Hematopoietic multipotent progenitor cell treated with erythropoietin and hydrocortisone succinate and interleukin-3 and kit ligand, for 17 days (in vitro differentiated cells): ENCODE measurements around the gene IFNB1.

Experiments
- DNase-seq: peaks from one replicate; pipeline ENCODE4 v3.0.0-alpha.2; 2015; ENCODE audit warnings: low spot score

Gene IFNB1

DNA sequence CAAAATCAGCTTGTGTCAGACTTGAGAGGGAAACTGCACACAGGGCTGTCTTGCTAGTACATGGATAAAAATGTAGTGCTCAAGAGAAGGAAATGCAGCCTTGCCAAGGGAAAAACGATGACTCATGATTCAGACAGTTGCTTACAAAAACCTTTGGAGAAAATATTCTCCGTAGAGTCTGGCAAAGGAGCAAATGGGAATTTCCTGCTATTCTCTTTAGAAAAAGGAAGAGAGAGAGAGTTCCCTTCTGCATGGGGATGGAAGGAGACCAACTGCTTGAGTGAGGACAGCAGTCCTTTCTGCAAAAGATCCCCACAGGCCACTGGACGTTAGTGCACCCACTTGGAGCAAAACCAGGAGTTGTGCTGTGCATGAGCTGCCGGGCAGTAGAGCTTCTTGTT is 7.6 kb downstream of the IFNB1 start:
- DNase-seq = peak; percentile 17

DNA sequence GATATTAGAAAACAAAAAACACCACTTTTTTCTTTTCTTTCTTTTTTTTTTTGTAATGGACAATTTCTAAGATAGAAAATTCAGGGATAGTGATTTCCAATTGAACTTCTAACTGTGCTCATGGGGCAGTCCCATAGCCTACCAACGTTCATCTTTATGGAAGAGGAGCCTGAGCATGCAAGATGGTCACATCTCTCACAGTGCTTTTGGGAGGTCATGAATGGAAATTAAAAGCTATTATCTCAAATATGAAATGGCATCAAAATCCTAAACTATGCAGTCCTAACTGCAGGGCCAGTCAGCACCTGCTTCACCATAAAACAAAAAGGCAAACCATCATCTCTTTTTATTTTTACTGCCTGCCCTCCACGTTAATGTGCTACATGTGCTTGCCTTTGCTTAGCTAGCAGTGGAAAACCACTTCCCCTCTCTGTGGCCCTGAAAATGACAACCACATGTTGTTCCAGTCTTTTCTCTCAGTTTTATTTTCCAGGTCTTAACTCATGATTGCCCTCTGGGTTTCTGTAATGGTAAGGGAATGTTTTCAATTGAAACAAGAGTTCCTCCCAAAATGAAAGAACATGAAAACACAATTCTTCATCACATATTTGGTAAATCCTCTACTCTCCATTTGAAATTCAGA is 16.7 kb downstream of the IFNB1 start:
- DNase-seq = no peak

GRCh38 chr9:21056931-21057330 is 20.8 kb downstream of the IFNB1 start:
- no peak for DNase-seq

- DNase-seq = no peak
These were observed 23.9 kb downstream of the IFNB1 start for GRCh38 chr9:21053851-21054250.

DNA sequence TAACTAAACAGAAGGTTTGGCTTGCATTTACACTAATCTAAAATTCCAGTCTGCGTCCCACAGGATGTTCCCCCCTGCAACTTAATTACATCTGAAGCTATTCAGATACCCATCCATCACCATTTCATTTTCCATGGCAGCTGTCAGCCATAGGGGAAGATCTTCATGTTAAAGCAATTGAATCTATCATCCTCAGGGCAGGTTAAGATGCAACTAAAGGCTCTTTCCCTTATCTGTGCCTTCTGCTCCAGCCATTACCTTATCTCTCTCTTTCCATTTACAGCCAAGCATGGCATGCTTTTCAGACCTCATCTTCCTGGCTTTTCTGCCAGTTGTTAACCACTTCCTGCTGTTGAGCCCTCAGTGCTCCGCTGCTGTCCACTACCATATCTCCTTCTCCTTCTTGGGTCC is 30.5 kb downstream of the IFNB1 start:
- DNase-seq = no peak

- no peak for DNase-seq
These were observed 33.9 kb downstream of the IFNB1 start for GRCh38 chr9:21043841-21044240.

- no peak for DNase-seq
These were observed 35.3 kb downstream of the IFNB1 start for GRCh38 chr9:21042466-21042865.

- DNase-seq = no peak
These were observed 38.4 kb downstream of the IFNB1 start for GRCh38 chr9:21039302-21039701.

- DNase-seq = no peak
These were observed 40.5 kb downstream of the IFNB1 start for GRCh38 chr9:21037278-21037677.

DNA sequence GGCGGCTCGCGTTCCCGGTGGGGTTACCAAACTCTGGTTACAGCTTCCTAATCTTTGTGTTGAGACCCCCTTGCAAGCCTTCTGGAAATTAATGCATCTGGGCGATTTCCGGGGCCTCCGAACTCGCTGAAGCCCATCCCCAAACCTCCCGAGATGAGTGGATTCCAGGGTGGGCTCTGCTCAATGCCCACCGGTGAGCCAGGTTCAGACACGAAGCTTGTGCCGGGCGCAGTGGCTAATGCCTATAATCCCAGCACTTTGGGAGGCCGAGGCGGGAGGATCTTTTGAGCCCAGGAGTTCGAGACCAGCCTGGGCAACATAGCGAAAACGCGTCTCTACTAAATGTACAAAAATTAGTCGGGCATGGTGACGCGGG is 45.9 kb downstream of the IFNB1 start:
- DNase-seq = no peak

DNA sequence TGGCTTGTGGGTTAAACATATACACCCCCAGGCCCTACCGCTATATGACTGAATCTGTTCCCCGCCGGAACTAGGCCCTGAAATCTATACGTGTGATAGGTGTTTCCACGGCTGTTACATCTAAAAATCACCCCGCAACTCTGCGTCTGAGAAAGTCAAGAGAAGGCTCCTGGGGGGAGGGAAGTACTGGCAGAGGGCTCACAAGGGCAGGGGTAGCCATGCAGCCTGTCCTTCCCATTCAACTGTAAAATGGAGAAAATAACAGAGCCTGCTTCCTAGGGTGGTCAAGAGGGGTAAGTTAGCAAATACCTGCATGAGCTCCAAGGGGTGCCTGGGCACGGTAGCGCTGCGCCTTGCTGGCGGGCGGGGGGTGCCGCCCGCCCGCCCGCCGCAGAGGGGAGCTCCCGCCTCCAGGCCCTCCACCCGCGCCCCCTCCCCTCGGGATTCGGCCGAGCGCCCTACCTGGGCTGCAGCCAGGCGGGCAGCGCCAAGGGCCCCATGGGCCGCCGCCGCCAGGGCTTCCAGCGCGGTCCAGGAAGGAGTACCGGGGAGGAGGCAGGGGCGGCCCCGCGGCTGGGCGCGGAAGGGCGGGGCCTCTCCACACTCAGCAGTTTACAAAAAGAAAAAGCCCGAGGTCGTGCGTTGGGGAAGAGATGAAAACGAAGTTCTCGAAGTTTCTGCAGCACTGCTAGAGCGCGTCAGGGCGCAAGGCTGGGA is 46.5 kb downstream of the IFNB1 start, which contains the start of gene HACD4:
HACD4 (minus strand) TSS at position 550 of the 717 bp plus-strand sequence; CDS start at position 500, 50 bp downstream.
- no peak for DNase-seq

GRCh38 chr9:21030389-21031035 is 47.2 kb downstream of the IFNB1 start:
- no peak for DNase-seq

GRCh38 chr9:21029661-21030060 is 48.1 kb downstream of the IFNB1 start:
- DNase-seq = no peak

DNA sequence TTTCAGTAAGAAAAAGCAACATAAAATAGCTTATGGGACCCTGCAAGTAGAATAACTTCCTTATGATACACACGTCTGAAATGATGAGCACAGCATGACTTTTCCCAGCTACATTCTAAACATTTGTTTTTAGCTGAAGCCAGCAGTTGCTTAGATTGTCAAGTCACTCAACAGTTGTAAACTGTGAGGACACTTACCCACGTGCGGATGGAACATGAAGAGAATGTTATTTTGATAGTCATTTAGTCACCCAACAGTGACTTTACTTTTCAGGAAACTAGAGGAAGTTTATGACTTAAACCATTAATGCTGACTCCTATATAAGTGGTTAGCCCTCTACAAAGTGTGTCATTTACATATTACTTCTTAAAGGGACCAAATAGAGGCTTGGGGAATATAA is 49.3 kb downstream of the IFNB1 start:
- no peak for DNase-seq

DNA sequence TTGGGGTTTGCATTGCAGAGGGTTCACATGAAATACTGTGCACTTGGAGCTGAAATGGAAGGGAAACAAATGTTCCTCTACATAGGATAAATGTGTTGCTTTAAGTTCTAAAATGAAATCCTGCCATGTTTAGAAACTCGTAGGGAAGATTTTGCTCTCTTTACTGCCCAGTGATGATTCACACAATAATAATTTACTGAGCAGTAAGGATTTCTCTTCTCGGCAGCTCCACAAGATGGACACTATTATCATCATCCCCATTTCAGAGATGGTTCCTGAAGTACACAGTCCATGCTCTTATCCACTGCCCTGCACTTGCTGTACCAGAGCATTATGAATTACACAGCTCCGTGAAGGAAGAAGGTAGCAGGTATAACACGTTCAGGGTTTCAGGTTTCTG is 50.4 kb downstream of the IFNB1 start:
- no peak for DNase-seq
